ENCODE data around the gene RUSC2. TPM values are rescaled to one million over a fixed set of nuclear protein-coding genes. Genes with fewer than 3 reads are reported as not detected.
A peak's percentile ranks its signal among the peaks of the same experiment; 100 is the strongest.

Gene RUSC2
- total RNA-seq, 2 donors from 2014 or later, result 4.7 to 8.6 TPM

GRCh38 chr9:35537913-35538312, 48.0 kb downstream of the RUSC2 start:
- Histone ChIP-seq H3K27me3 (no peaks in the 10 kb centered on the region), H3K9ac (ENCODE audit: low read depth in 2 of 2, low read length in 2 of 2) (peak overlapping the region; percentile 15 to 62), H3K4me1 (no peaks in the 10 kb centered on the region), H3K27ac (peak overlapping the region; percentile 74), H3K4me3 (no peak overlapping the region), H3K36me3 (no peaks in the 10 kb centered on the region), H3K9me3 (no peaks in the 10 kb centered on the region)
- intact Hi-C loops (cut with DNase I), result no loop called here
- no peak for DNase-seq
- TF ChIP-seq CTCF (IDR thresholded peaks at IDR 0.05), result no peak

DNA sequence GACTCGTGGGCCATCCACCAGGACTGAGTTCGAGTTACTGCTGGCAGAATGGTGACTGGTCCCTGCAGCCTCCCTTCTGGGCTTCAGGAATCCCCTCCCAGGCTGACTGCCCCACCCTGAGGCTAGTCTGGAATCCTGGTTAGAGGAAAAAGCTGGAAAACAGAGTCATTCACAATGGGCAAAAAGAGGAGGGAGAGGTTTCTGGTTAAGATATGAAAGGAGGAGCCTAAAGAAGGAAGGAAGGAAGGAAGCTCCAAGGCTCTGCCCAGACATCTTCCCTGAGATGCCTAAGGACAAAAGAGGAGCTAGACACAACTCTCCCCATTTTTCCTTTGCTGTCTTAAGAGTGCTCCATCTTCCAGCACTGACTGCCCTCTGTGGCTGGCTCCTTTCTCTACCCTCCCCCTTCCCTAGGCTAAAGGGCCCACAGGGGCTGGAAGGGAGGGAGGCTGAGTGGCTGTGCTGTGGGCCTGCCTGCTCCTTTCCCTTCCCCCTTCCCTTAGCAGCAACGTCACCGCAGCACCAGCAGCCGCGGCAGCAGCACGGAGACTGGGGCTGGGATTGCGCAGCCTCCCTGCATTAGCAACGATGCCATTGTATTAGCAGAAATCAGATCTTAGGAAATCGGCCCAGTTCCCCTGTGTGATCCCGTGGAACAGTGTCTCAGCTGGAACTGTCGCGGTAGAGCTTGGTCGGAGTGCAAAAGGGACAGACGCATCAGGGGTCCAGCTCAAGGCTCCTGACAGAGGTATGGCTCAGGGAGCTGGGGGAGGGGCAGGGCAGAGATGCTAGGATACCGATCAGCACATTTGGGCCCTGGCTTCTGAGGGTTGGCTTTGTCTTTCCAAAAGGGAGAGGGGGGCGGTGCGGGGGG, 48.7 kb downstream of the RUSC2 start:
- DNase-seq, result peak; percentile 40
- no peaks in the 10 kb centered on the region for H3K36me3 ChIP-seq
- H3K27me3 ChIP-seq, result no peaks in the 10 kb centered on the region
- H3K4me1 ChIP-seq, result no peaks in the 10 kb centered on the region
- peak overlapping the region; percentile 74 for H3K27ac ChIP-seq
- no peaks in the 10 kb centered on the region for H3K9me3 ChIP-seq
- intact Hi-C loops (cut with DNase I), result no loop called here
- TF ChIP-seq CTCF (IDR thresholded peaks at IDR 0.05), result no peak
- H3K4me3 ChIP-seq, result peak overlapping the region; percentile 17
- peak overlapping the region; percentile 22 to 70 for H3K9ac ChIP-seq (ENCODE audit: low read depth in 2 of 2, low read length in 2 of 2)

Other genes with a start within 250 kb of the RUSC2 start
- 10 to 100 TPM; 34.3 to 41.1 TPM for gene TESK1, start 115.2 kb downstream of the RUSC2 start, total RNA-seq
- 1 to 10 TPM in 1 of 2 donors, under 1 TPM in 1; 0.69 to 2.7 TPM for gene CD72, start 128.3 kb downstream of the RUSC2 start, total RNA-seq
- gene SIT1, start 160.8 kb downstream of the RUSC2 start, total RNA-seq, result 1 to 10 TPM in 1 of 2 donors, under 1 TPM in 1; 0.67 to 1.0 TPM
- gene RMRP, start 167.9 kb downstream of the RUSC2 start, total RNA-seq, result over 10,000 TPM; 17,917 to 26,785 TPM
- gene CCDC107, start 168.2 kb downstream of the RUSC2 start, total RNA-seq, result 10 to 100 TPM; 19.4 to 38.3 TPM
- 10 to 100 TPM in 1 of 2 donors, 1 to 10 TPM in 1; 7.3 to 34.0 TPM for gene ARHGEF39, start 175.1 kb downstream of the RUSC2 start, total RNA-seq
- gene CA9, start 183.8 kb downstream of the RUSC2 start, total RNA-seq, result 1 to 10 TPM; 1.8 to 5.9 TPM
- gene TPM2, start 199.8 kb downstream of the RUSC2 start, total RNA-seq, result 100 to 1,000 TPM in 1 of 2 donors, 10 to 100 TPM in 1; 29.8 to 321 TPM
- 100 to 1,000 TPM; 177 to 196 TPM for gene TLN1, start 242.1 kb downstream of the RUSC2 start, total RNA-seq
- 10 to 100 TPM; 47.9 to 50.8 TPM for gene CREB3, start 242.6 kb downstream of the RUSC2 start, total RNA-seq

All from colonic mucosa (tissue), 4 donors.